ENCODE data around the gene PLA2G4B. TPM values are rescaled to one million over a fixed set of nuclear protein-coding genes. Genes with fewer than 3 reads are reported as not detected.

PLA2G4B gene
- total RNA-seq, 2 experiments from 2014 or later = 4.2 to 4.8 TPM

- Mint-ChIP-seq H3K9me3 (no peaks in the 10 kb centered on the region), H3K27me3 (no peaks in the 10 kb centered on the region), H3K4me1 (ENCODE audit: low read depth) (peaks cover 30% of the 10 kb centered on the region), H3K36me3 (ENCODE audit: low read depth) (peaks cover 7% of the 10 kb centered on the region), H3K27ac (no peak overlapping the region), H3K4me3 (no peak overlapping the region)
- TF ChIP-seq CTCF (IDR thresholded peaks at IDR 0.05) = no peak
- intact Hi-C loops (cut with micrococcal nuclease) = no loop called here
- ChIA-PET CTCF (interaction anchor here (0.7 to 15.8 kb wide), 3 partner anchors 10 to 294 kb away, joined by 3 to 337 read pairs (median 10); partner anchors contain the start of gene MAPKBP1), POLR2A (interaction anchor here (0.9 to 2.2 kb wide), 2 partner anchors 23 to 28 kb away, joined by 3 to 7 read pairs; partner anchors contain the start of gene MAPKBP1)
- DNase-seq (no peak), ATAC-seq (no peak)
Observed at GRCh38 chr15:41801850-41802455, 36.7 kb upstream of the PLA2G4B start.

GRCh38 chr15:41804361-41804760, 34.3 kb upstream of the PLA2G4B start:
- no peak overlapping the region for H3K27ac Mint-ChIP-seq
- no peaks in the 10 kb centered on the region for H3K9me3 Mint-ChIP-seq
- H3K4me1 Mint-ChIP-seq (ENCODE audit: low read depth) = peaks cover 15% of the 10 kb centered on the region
- no peak overlapping the region for H3K4me3 Mint-ChIP-seq
- no peak for TF ChIP-seq CTCF (IDR thresholded peaks at IDR 0.05)
- CTCF ChIA-PET = interaction anchor here (15.8 kb wide), 1 partner anchor 29 kb away, joined by 337 read pairs; the partner anchor contains the start of gene MAPKBP1
- intact Hi-C loops (cut with micrococcal nuclease) = no loop called here
- no peak for DNase-seq
- ATAC-seq = peak; percentile 13
- POLR2A ChIA-PET = no interaction called here
- no peaks in the 10 kb centered on the region for H3K27me3 Mint-ChIP-seq
- peaks cover 7% of the 10 kb centered on the region for H3K36me3 Mint-ChIP-seq (ENCODE audit: low read depth)

GRCh38 chr15:41804916-41805666, 33.6 kb upstream of the PLA2G4B start:
- DNase-seq = no peak
- CTCF ChIA-PET = interaction anchor here (15.8 kb wide), 1 partner anchor 29 kb away, joined by 337 read pairs; the partner anchor contains the start of gene MAPKBP1
- H3K4me3 Mint-ChIP-seq = no peak overlapping the region
- H3K36me3 Mint-ChIP-seq (ENCODE audit: low read depth) = peaks cover 7% of the 10 kb centered on the region
- no peak for ATAC-seq
- peak overlapping the region; percentile 65 for H3K27ac Mint-ChIP-seq
- H3K9me3 Mint-ChIP-seq = no peaks in the 10 kb centered on the region
- H3K27me3 Mint-ChIP-seq = no peaks in the 10 kb centered on the region
- intact Hi-C loops (cut with micrococcal nuclease) = no loop called here
- peaks cover 16% of the 10 kb centered on the region for H3K4me1 Mint-ChIP-seq (ENCODE audit: low read depth)
- POLR2A ChIA-PET = no interaction called here
- no peak for TF ChIP-seq CTCF (IDR thresholded peaks at IDR 0.05)

GRCh38 chr15:41805711-41806110, 32.9 kb upstream of the PLA2G4B start:
- H3K27me3 Mint-ChIP-seq = no peaks in the 10 kb centered on the region
- DNase-seq = no peak
- ChIA-PET CTCF (interaction anchor here (15.8 kb wide), 1 partner anchor 30 kb away, joined by 337 read pairs; the partner anchor contains the start of gene MAPKBP1), POLR2A (no interaction called here)
- ATAC-seq = no peak
- no peak overlapping the region for H3K4me3 Mint-ChIP-seq
- no peak for TF ChIP-seq CTCF (IDR thresholded peaks at IDR 0.05)
- no peaks in the 10 kb centered on the region for H3K9me3 Mint-ChIP-seq
- intact Hi-C loops (cut with micrococcal nuclease) = no loop called here
- H3K36me3 Mint-ChIP-seq (ENCODE audit: low read depth) = peaks cover 5% of the 10 kb centered on the region
- peaks cover 18% of the 10 kb centered on the region for H3K4me1 Mint-ChIP-seq (ENCODE audit: low read depth)
- H3K27ac Mint-ChIP-seq = peak overlapping the region; percentile 15

Data from activated CD8-positive, alpha-beta T cell treated with anti-CD3 and anti-CD28 coated beads for 36 hours (primary cell).